Lung (tissue), 12 donors: ENCODE data around the gene IER3IP1. TPM values are rescaled to one million over a fixed set of nuclear protein-coding genes. Genes with fewer than 3 reads are reported as not detected.

Source experiments
- ATAC-seq: fragments of 200-7000 bp; cut with Tn5 transposase; one replicate; pipeline ENCODE4 v1.9.1; 2020; ENCODE audit warnings: moderate number of reproducible peaks; ENCODE audit not compliant: insufficient read depth, low FRiP score
- DNase-seq, 3 donors: peaks; one replicate each; pipeline ENCODE4 v3.0.0-alpha.2; 2013 to 2017
- H3K27ac ChIP-seq, 2 donors: one replicate each; pipeline ENCODE4 v1.5.1; 2013; ENCODE audit warnings: mild to moderate bottlenecking in 2 of 2, moderate library complexity in 2 of 2, control low read depth in 1 of 2, inconsistent platforms in 1 of 2, low read depth in 1 of 2, low read length in 1 of 2
- H3K27me3 ChIP-seq, 3 donors: one replicate each; pipeline ENCODE4 v1.5.1; 2013; ENCODE audit warnings: low read length in 2 of 3; ENCODE audit not compliant: control insufficient read depth in 3 of 3, insufficient read depth in 3 of 3
- H3K36me3 ChIP-seq, 4 donors: one replicate each; pipeline ENCODE4 v1.5.1; 2013; ENCODE audit warnings: low read length in 4 of 4, mild to moderate bottlenecking in 1 of 4, moderate library complexity in 1 of 4; ENCODE audit not compliant: control insufficient read depth in 4 of 4, insufficient read depth in 4 of 4
- H3K4me1 ChIP-seq, 5 donors: one replicate each; pipeline ENCODE4 v1.5.1; 2013; ENCODE audit warnings: low read length in 5 of 5, mild to moderate bottlenecking in 2 of 5, moderate library complexity in 1 of 5; ENCODE audit not compliant: control insufficient read depth in 5 of 5, insufficient read depth in 5 of 5
- H3K4me3 ChIP-seq: one replicate; pipeline ENCODE4 v1.5.1; 2013; ENCODE audit warnings: mild to moderate bottlenecking, control low read depth, moderate library complexity
- H3K9ac ChIP-seq, 2 donors: one replicate each; pipeline ENCODE4 v1.5.1; 2013; ENCODE audit warnings: low read length in 2 of 2, control low read depth in 1 of 2; ENCODE audit not compliant: insufficient read depth in 1 of 2
- H3K9me3 ChIP-seq, 4 donors: one replicate each; pipeline ENCODE4 v1.5.1; 2013; ENCODE audit warnings: low read length in 3 of 4, mild to moderate bottlenecking in 1 of 4, moderate library complexity in 1 of 4; ENCODE audit not compliant: control insufficient read depth in 4 of 4, insufficient read depth in 3 of 4
- CTCF ChIP-seq: IDR thresholded peaks from 2 replicates; pipeline ENCODE4 v1.5.1; 2012; ENCODE audit warnings: mild to moderate bottlenecking; ENCODE audit errors: control extremely low read depth, extremely low read depth
- WGBS, 2 donors: extraction: QIAGEN DNeasy Blood & Tissue Kit; methylation state at CpG; one replicate each; pipeline ENCODE4 v1.1.7; 2013; 5-methylcytosine and 5-hydroxymethylcytosine counted together
- polyA plus RNA-seq, 2 donors: library from polyadenylated mRNA; stranded (reverse); fragments of 200-250 nt; gene quantifications; one replicate each; pipeline ENCODE4 v1.2.1, GENCODE V29; 2013
- total RNA-seq, 2 donors: library from RNA; depleted of rRNA in 1 of 2; stranded (reverse); fragments of >200 nt in 1 of 2; gene quantifications; one replicate each; pipeline ENCODE4 v1.2.1, GENCODE V29; 2014 to 2021
- donor health status: control.
- donor health status: control.
- donor health status: Bipolar disorder and iron deficiency.
- donor health status: healthy.
- donor health status: DM: yes; HTN: yes; CAD: no.

The IER3IP1 gene
- total and polyA plus RNA-seq, 4 donors: 13.2 to 21.6 (median 17.7) TPM

GRCh38 chr18:47180765-47181164 lies 4.6 kb upstream of the IER3IP1 start:
- peaks cover 0 to 4% (median 0%) of the 10 kb centered on the region in 5 donors for H3K4me1 ChIP-seq
- TF ChIP-seq CTCF: no peak
- H3K27me3 ChIP-seq: no peaks in the 10 kb centered on the region
- no peak for DNase-seq
- no peak for ATAC-seq
- H3K4me3 ChIP-seq: no peak overlapping the region
- WGBS, 2 donors: 78 to 79% methylated on average over 3 of the region's 3 CpGs
- H3K36me3 ChIP-seq: no peaks in the 10 kb centered on the region
- H3K27ac ChIP-seq: no peak overlapping the region
- peaks cover 0 to 5% (median 0%) of the 10 kb centered on the region in 4 donors for H3K9me3 ChIP-seq
- no peak overlapping the region for H3K9ac ChIP-seq

- Histone ChIP-seq H3K27me3 (no peaks in the 10 kb centered on the region), H3K9me3 (peaks cover 0 to under 1% (median 0%) of the 10 kb centered on the region in 4 donors), H3K4me3 (no peak overlapping the region), H3K36me3 (no peaks in the 10 kb centered on the region), H3K4me1 (peaks cover 2 to 11% (median 6%) of the 10 kb centered on the region in 5 donors), H3K27ac (no peak overlapping the region), H3K9ac (no peak overlapping the region)
- 66 to 79% methylated on average over 4 of the region's 4 CpGs for WGBS, 2 donors
- no peak for TF ChIP-seq CTCF
- ATAC-seq (no peak), DNase-seq (peak; percentile 24 to 52 (median 29))
Measured at GRCh38 chr18:47179520-47179919, 3.4 kb upstream of the IER3IP1 start.

- no peak for TF ChIP-seq CTCF
- Histone ChIP-seq H3K9me3 (no peaks in the 10 kb centered on the region), H3K4me1 (peaks cover 5 to 22% (median 12%) of the 10 kb centered on the region in 5 donors), H3K27me3 (no peaks in the 10 kb centered on the region), H3K4me3 (peak overlapping the region; percentile 84), H3K9ac (peak overlapping the region; percentile 72 to 80), H3K36me3 (no peaks in the 10 kb centered on the region), H3K27ac (peak overlapping the region; percentile 79 to 96)
- ATAC-seq (no peak), DNase-seq (peak in 2 of 3 donors; percentile 30 to 32)
- WGBS, 2 donors: 3 to 7% methylated on average over 24 of the region's 24 CpGs
Measured at GRCh38 chr18:47175283-47175897, 774 bp downstream of the IER3IP1 start.
